Left lobe of liver (tissue), 2 donors: ENCODE measurements around the gene KRT86. TPM values are rescaled to one million over a fixed set of nuclear protein-coding genes. Genes with fewer than 3 reads are reported as not detected.
A peak's percentile ranks its signal among the peaks of the same experiment; 100 is the strongest.

ENCODE experiments used
- ATAC-seq: fragments of 200-7000 bp; cut with Tn5 transposase; one replicate; pipeline ENCODE4 v1.9.1; 2020; ENCODE audit warnings: mild to moderate bottlenecking, moderate library complexity
- DNase-seq: peaks from one replicate; pipeline ENCODE4 v3.0.0-alpha.2; 2020; ENCODE audit warnings: low spot score
- total RNA-seq: library from RNA; stranded (reverse); gene quantifications from one replicate; pipeline ENCODE4 v1.2.1, GENCODE V29; 2021
- donor health status: DM: no; HTN: no; CAD: no; lungs with moderate emphysema.
- donor health status: DM: no; HTN: yes; CAD: no.

Gene KRT86
- total RNA-seq, 1 donor from 2014 or later, result not detected

- ATAC-seq (no peak), DNase-seq (no peak)
Measured at GRCh38 chr12:52347551-52348510, 73.4 kb downstream of the KRT86 start.

GRCh38 chr12:52349196-52349595 is 74.8 kb downstream of the KRT86 start:
- no peak for DNase-seq

DNA sequence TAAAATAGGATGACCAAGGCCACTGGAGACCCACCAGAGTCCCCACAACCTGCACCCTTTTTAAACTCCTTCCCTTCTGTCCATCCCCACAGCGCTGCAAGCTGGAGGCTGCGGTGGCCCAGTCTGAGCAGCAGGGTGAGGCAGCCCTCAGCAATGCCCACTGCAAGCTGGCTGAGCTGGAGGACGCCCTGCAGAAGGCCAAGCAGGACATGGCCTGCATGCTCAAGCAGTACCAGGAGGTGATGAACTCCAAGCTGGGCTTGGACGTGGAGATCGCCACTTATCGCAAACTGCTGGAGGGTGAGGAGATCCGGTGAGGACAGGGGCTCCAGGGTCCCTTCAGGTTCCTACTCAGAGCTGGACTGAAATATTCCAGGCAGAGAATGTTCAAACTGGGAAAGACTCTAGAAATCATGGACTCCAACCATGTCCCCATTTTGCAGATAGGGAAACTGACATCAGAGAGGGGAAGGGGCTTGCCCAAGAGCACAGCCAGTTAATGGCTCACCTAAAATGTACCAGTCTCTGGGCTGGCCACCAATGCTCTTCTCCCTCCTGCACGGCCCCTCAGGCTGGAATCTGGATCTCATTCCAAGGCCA is 75.7 kb downstream of the KRT86 start:
- ATAC-seq (no peak), DNase-seq (no peak)

More at GRCh38 chr12:52349196-52349595, 74.8 kb downstream of the KRT86 start:
- no peak for ATAC-seq

- DNase-seq (no peak), ATAC-seq (peak; percentile 4)
Measured at GRCh38 chr12:52350786-52351185, 76.3 kb downstream of the KRT86 start.

- ATAC-seq (peak; percentile 86), DNase-seq (peak; percentile 84)
Measured at GRCh38 chr12:52351196-52352059, 77.0 kb downstream of the KRT86 start.

GRCh38 chr12:52352951-52353350 is 78.5 kb downstream of the KRT86 start:
- no peak for DNase-seq

DNA sequence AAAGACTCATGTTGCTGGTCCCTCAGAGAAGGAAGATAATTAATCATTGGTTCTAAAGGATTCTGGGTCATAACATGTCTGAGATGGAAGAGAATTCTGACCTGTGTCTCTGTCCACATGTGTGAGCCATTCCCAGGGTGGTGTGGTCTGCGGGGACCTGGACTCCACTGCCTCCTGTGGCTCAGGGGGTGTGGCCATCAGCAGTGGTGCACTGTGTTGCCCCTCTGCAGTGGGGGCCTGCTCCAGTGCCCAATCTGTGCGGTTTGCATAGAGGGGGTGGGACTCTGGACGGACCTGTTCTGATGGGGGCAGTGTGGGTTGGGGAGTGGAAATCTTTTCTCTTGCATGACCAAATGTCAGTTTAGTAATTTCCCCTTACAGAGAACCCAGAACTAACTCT is 79.3 kb downstream of the KRT86 start:
- DNase-seq (no peak), ATAC-seq (no peak)

More at GRCh38 chr12:52352951-52353350, 78.5 kb downstream of the KRT86 start:
- no peak for ATAC-seq

DNA sequence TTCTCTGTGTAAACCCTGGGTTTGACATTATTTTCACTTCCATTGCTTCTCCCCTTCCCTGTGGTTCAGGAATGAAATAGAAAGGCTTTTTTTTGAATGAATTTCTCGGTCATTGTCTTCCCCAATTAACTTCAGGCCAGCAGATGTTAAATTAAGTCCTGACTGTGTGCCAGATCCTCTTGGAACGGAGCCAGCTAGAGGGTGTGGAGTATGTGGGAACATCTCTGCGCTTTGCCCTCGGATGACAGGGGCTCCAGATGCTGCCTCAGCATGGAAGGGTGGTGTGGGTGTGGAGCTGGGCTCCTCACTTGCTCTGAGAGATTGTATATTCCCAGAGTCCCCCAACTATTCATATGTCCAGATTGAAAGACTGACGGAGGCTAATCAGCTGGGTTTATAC is 79.8 kb downstream of the KRT86 start:
- ATAC-seq, result no peak
- DNase-seq, result no peak

DNA sequence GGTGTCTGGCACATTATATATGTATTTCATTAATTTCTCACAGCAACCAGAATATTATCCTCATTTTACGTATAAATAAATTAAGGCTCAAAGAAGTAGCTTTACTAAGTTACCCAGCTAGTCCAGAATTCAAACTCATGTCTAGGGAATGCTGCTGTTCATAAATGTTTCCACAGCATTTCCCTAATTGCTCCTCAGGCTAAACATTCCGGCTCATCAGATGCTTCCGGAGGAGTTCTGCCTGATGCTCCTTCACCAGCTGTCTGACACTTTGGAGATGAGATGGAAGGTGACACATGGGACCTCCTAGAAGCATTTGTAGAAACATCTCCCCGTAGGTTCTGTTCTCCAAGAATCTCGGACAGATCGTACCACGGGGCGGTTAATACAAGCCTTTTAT is 80.7 kb downstream of the KRT86 start:
- ATAC-seq, result no peak
- no peak for DNase-seq

GRCh38 chr12:52356031-52356761 is 81.8 kb downstream of the KRT86 start:
- no peak for ATAC-seq
- no peak for DNase-seq

DNA sequence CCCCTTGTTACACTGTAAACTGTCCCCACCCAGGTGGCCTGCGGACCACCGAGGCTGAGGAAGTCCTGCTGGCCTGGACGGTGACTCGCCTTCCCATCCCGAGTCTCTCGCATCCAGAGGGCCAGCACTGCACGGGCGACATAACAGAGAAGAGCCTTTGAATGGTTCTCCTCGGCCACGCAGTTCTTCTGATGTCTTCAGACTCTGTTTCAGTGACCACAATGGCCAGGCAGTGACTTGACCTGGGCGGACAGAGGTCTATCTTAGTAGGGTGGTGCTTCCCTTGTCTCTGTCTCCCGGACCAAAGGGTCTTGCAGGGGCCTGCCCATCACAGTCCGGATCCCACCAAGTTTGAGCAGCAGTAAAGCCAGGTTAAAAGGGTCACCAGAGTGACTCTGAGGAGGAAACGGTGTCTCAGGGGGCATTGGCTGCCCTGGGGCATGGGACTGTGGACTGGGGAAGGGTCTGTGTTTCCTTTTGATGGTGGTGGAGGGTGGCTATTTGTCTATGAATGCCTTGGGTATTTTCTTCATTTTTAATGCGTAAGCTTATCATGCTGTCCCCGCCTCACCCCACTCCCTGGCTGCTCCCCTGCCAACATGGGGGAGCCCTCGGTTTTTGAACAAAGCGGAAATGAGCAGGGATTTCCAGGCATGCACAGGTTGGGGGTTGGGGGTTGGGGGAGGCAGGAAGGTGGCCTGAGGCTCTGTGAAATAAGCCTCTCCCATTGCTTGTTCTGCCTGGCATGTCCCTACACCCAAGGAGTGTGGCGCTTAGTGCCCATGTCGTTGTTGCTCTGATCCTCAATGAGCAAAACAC is 82.5 kb downstream of the KRT86 start:
- DNase-seq (no peak), ATAC-seq (no peak)

Other genes starting within 250 kb of the KRT86 start
- gene NR4A1, start 223.2 kb upstream of the KRT86 start, total RNA-seq, result 5.4 TPM
- 18.0 TPM for gene ATG101, start 204.7 kb upstream of the KRT86 start, total RNA-seq
- not detected for gene SMIM41, start 194.9 kb upstream of the KRT86 start, total RNA-seq
- 0.28 TPM for gene KRT80, start 82.6 kb upstream of the KRT86 start, total RNA-seq
- 18.8 TPM for gene KRT7, start 41.4 kb upstream of the KRT86 start, total RNA-seq
- gene KRT81, start 16.9 kb downstream of the KRT86 start, total RNA-seq, result 0.65 TPM
- not detected for gene KRT83, start 46.8 kb downstream of the KRT86 start, total RNA-seq
- not detected for gene KRT85, start 92.8 kb downstream of the KRT86 start, total RNA-seq
- gene KRT84, start 111.0 kb downstream of the KRT86 start, total RNA-seq, result not detected
- gene KRT82, start 131.7 kb downstream of the KRT86 start, total RNA-seq, result not detected
- not detected for gene KRT75, start 159.7 kb downstream of the KRT86 start, total RNA-seq
- not detected for gene KRT6B, start 177.5 kb downstream of the KRT86 start, total RNA-seq
- gene KRT6C, start 199.2 kb downstream of the KRT86 start, total RNA-seq, result not detected
- gene KRT6A, start 218.6 kb downstream of the KRT86 start, total RNA-seq, result not detected
- not detected for gene KRT5, start 245.7 kb downstream of the KRT86 start, total RNA-seq